GM21825 (cell line): ENCODE results near the gene EMX2.

Experiments
- ATAC-seq: cut with Tn5 transposase; IDR thresholded peaks from one replicate; pipeline ENCODE4 v1.9.1; 2021; ENCODE audit warnings: mild to moderate bottlenecking, moderate library complexity; ENCODE audit not compliant: unreplicated experiment

Gene EMX2

DNA sequence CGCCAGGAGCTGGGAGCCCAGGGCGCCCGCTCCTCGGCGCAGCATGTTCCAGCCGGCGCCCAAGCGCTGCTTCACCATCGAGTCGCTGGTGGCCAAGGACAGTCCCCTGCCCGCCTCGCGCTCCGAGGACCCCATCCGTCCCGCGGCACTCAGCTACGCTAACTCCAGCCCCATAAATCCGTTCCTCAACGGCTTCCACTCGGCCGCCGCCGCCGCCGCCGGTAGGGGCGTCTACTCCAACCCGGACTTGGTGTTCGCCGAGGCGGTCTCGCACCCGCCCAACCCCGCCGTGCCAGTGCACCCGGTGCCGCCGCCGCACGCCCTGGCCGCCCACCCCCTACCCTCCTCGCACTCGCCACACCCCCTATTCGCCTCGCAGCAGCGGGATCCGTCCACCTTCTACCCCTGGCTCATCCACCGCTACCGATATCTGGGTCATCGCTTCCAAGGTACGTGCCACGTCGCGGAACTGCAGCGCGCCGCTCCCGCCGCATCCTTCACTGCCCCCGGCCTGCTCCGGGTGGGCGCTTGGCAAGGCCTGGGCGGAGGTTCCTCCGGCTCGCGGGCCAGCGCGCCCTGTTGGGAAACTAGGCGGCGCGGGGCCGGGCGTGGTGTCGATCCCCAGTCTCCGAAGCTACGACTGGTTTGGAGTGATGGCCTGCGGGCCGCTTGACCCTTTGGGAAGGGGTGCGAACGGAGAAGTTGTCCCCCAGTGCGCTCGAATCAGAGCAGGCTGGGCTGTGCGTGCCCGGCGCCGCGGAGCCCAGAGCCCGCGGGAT lies 868 bp downstream of the EMX2 start:
- no peak for ATAC-seq

DNA sequence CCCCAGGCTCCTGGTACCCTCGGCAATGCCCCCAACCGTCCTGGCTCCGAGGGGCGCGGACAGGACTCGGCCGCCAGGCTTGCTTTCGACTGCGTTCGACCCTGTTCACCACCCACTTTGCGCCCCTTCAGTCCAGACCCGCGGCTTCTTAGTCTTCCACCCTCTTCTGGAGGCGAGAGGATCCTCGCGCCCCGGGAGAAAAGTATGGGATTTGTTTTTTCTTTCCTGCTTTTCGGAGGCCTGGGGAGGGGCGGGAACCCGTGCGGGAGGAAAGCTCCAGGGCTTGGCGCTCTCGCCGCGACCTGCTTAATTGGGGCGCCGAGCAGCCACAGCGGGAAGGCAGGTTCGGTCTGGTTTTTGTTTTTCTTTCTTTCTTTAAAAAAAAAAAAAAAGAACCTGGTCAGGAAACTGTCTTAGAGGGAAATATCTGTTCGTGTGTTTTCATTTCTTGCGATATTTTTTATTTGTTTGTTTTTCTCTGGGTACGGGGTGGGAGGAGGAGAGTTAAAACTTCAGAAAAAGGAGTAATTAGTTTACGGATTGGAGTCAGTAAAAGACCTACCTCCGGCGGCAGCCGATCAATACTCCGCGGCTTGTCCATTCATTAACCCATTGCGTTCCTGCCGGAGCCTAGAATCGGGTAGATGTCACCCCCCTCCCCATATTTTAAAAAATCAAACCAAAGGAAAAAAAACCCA lies 1.6 kb downstream of the EMX2 start:
- no peak for ATAC-seq

DNA sequence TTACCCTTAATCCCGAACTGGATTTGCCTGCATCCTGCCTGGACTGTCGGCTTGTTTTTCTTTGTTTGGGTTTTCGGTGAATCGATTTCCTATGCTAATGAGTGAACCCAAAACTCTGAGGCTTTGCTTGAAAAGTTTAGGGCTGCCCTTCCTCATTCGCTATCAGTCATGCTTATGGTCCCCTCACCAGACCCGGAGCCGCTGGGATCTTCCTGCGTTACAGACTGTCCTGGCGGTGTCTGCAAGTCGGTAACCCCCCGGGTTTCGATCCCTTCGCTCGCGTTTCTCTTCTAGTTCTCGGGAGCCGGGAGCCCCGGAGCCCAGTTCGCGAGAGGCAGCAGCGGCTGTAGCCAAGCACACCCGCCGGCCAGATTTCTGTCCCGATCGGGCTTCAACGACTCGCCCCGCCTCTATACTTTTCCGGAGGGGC lies 2.2 kb downstream of the EMX2 start:
- no peak for ATAC-seq

DNA sequence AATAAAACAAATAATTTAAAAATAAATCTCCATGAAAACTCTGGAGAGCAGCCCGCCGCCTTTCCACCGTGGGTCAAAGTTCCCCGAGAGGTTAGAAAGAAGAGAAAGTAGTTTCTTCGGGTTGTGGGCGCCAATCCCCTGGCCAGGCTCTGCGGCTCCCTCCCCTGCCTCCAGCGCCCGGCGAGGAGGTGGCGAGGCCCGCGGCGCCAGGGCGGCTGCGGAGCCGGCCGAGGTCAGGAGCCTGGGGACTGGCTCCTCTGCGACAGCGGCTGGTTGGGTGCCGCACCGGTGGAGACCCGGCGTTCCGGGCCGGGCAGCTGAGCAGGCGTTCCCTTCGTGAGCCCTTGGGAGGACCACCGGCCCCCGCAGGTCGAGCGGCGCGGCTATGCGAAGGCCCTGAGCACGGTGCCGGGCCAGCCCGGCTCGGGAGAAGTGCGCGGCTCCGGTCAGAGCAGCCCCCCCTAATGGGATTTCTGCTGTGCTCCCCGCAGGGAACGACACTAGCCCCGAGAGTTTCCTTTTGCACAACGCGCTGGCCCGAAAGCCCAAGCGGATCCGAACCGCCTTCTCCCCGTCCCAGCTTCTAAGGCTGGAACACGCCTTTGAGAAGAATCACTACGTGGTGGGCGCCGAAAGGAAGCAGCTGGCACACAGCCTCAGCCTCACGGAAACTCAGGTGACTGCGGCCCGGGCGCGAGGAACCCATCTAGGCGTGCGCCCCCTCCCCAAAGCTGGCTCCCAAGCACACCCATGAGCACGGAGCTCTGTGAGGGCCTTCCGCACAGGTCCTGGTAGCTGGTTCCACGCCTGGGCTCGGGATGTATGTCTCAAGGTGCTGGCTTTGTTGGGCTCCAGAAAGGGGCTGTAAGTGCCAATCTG lies 2.8 kb downstream of the EMX2 start:
- ATAC-seq, result no peak

DNA sequence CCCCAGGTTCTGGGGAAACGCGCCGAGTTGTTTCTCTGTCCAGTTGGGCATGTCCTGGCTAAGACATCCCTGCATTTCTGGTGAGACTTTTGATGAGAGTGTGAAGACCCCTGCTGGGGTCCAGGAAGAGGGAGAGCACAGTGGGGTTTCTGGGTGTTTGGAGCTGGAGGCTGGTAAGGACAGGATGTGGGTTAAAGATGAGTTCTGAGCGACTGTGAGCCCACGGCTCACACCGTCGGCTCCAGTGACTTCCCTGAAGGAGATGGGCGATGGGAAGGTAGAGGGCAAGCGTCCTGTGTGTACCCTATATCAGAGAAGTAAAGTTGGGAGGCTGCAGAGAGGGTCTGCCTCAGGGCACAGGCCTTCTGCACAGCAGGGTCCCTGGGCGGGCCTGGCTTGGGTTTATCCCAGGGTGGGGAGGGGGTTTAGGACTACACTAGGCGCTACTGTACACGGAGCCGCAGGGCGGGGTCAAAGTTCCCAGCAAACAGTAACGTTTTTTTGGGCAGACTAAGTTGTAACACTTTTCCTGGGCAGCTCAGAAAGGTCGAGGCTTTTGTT lies 3.6 kb downstream of the EMX2 start:
- no peak for ATAC-seq

DNA sequence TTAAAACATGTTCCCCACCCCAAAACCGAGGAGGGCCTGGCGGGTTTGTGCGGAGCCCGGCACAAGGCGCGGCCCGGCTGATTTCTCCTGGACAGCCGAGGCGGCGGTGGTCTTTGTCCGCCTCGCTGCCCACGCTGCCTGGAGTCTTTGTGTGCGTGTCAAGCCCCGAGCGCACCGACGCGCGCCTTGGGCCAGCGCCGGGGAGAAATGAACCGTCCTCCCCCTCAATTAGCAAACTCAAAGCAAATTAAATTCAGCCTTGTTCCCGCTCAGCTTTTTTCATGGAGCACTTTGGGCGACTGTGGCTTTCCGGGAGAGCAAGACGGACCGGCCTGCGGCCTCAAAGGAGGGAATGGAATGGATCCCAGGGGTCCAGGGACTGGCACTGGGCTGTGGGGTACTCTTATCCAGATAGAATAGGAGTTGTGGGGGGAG lies 4.1 kb downstream of the EMX2 start:
- no peak for ATAC-seq

DNA sequence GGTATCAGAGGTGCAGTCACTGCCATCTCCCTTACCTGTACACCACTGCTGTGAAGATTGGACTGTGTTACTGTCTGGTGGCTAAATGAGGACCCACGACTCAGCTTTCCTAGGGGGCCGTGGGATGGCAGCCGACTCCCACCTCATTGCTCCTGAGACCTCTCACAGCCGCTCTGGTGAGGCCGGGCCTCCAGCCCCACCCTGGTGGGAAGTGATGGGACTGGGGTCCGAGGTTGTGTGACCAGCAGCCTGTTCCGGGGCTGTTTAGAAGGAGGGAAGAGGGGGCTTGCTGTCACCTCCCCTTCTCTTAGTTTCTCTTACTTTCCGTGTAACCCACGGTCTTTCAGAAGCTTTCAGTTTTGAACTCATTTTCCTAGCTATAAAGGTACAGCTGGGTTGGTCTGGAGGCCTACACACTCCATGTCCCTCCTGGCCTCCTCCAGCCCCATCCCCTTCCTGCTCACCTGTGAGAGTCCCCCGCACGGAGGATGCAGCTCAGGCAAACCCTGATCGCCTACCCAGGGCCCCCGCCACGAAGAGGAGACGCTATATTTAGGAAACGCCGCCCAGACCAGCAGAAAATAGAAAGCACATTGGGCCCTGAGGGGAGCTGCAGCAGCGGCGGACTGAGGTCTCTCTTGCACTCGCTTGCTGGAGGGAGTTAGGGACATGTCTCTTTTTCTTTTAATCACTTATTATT lies 4.6 kb downstream of the EMX2 start:
- ATAC-seq, result no peak

DNA sequence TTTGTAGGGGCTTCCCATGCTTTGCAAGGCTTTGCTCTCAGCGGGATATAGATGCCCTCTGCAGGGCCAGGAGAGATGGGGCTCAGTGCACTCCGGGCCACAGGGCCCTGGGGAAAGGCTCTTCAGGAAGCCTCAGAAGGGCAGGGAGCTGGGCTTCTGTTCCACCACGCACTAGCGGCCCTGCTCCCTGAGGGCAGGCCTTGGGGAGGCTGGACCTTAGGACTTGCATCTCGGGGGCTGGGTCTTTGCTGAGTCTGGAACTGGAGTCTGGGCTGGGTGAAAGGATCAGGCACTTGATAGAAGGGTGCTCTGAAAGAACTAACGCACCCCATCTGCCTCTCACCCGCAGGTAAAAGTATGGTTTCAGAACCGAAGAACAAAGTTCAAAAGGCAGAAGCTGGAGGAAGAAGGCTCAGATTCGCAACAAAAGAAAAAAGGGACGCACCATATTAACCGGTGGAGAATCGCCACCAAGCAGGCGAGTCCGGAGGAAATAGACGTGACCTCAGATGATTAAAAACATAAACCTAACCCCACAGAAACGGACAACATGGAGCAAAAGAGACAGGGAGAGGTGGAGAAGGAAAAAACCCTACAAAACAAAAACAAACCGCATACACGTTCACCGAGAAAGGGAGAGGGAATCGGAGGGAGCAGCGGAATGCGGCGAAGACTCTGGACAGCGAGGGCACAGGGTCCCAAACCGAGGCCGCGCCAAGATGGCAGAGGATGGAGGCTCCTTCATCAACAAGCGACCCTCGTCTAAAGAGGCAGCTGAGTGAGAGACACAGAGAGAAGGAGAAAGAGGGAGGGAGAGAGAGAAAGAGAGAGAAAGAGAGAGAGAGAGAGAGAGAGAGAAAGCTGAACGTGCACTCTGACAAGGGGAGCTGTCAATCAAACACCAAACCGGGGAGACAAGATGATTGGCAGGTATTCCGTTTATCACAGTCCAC lies 5.4 kb downstream of the EMX2 start:
- no peak for ATAC-seq

DNA sequence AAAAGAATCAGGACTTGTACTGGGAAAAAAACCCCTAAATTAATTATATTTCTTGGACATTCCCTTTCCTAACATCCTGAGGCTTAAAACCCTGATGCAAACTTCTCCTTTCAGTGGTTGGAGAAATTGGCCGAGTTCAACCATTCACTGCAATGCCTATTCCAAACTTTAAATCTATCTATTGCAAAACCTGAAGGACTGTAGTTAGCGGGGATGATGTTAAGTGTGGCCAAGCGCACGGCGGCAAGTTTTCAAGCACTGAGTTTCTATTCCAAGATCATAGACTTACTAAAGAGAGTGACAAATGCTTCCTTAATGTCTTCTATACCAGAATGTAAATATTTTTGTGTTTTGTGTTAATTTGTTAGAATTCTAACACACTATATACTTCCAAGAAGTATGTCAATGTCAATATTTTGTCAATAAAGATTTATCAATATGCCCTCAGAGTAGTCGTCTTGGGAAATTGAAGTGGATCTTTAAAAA lies 6.6 kb downstream of the EMX2 start:
- no peak for ATAC-seq

DNA sequence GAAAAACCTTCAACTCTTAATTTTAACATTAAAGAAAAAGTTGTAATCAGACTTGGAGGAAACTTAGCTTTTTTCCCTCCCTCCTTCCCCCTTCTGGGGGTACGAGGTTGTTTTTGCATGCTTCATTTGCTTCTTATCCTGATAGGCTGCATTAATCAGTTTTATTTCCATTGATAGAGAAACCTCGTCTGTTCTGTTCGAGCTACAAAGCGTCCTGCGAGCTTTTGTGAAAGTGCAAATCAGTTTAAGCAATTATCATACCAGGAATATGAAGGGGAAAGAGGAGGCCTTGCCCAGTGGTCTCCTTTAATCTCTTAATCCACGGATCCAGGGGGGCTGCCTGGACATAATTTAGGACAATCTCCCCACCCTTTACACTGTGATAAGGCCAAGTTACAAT lies 7.5 kb downstream of the EMX2 start:
- no peak for ATAC-seq

DNA sequence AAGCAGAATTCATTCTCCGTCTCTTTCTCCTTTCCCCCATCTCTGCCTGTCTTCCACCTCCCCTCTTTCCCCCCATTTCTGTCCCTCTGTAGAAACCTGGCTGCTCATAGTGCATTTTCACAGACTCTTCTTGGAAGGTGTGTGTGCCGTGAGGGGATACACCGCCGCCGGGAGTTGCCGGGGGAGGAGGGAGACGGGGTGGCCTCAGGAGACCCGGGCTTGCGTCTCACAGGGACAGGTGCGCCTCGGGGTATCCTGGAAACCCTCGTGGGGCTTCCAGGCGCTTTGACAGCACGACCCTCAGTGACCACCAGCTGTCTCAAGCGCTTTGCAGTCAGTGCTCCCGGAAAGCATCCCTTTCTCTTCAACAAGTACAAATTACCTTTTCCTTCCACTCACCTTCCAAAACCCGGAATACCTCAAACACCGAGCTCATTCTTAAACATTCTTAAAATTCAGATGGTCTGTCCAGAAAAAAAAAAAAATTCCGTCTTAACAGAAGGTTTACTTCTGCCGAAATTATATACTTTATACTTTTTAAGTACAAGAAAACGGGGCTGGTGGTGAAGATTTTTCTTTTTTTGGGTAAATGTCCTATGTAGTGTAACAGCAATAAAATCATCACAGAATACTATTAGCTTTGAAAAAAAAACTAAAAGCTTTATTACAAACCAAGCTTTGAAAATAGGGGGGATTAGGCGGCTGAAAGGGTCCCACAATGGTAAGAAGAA lies 8.2 kb downstream of the EMX2 start:
- no peak for ATAC-seq

DNA sequence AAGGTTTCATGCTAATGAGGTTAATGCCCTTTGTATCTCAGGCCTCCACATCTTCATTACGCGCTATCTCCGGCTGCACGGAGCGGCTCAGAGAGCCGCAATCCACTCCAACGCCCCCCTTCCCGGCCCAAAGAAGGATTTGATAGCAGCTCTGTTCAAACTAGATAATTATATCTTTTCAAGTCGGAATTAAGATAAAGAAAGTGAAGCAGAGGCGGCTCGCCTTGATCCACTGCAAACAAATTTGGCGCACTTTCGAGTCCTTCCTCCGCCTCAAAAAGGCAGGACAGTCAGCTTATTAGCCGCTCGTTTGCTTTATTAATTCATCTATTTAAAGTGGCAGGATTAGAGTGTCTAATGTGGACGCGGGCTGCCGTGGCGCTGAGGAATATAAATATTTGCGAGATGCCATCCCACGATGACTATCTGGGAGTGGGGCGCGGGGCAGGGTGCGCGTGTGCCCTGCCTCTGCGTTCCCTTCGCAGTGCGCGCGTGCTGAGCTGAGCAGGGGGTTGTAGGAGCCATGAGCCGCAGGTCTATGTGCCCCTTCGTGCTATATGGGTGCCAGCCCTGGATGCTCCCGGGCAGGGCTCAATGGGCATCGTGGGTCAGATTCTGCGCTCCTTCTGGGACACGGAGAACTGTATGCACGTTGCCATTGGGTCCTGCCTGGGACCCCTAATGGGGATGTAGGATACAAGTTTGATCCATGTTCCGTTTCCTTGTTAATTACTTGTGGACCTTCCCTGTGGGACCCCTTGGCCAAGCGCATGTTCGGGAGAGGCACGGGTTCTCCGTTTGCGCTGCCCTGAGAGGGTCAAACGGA lies 9.0 kb downstream of the EMX2 start:
- ATAC-seq, result no peak

DNA sequence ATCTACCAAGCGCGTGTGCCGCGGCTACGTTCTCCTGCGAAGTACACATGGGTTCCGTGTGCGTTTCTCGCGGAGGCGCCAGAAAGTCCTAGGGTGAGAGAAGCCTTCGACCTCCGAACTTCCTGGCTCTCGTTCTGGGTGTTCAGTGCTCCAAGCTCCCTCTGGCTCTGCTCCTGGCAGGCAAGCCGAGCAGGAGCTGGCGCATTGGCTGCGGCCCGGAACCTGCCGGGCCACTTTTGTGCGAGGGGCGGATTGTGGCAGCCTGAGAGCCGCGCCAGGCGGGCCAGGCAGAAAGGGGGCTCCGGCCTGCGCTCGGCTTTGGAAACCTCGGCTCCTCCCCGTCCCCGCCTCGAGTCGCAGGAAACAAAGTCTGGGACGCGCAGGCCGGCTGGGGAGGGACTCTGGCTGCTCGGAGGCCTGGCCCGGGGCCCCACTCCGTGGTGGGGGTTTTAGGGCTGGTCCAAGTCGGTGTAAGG lies 9.6 kb downstream of the EMX2 start:
- no peak for ATAC-seq

DNA sequence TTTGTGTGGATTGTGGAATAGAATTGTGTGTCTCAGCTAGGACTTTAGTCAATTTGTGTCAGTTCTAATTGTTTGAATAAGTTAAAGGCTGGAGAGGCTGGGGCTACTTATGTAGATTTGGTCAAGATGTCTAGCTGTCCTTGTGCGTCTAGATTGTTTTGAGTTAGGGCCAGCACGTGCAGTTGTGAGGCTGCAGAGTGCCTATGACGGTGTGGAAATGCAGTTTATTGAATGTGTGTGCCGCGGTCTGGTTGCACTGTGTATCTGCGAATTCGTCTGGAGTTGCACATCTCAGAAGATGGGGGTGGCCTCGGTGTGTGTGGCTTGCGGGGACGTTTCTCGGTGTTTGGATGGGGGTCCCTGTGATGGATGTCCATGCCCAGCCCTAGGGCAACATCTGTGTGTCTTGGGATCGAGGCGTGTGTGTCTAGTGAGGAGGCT lies 10.2 kb downstream of the EMX2 start:
- ATAC-seq, result no peak

DNA sequence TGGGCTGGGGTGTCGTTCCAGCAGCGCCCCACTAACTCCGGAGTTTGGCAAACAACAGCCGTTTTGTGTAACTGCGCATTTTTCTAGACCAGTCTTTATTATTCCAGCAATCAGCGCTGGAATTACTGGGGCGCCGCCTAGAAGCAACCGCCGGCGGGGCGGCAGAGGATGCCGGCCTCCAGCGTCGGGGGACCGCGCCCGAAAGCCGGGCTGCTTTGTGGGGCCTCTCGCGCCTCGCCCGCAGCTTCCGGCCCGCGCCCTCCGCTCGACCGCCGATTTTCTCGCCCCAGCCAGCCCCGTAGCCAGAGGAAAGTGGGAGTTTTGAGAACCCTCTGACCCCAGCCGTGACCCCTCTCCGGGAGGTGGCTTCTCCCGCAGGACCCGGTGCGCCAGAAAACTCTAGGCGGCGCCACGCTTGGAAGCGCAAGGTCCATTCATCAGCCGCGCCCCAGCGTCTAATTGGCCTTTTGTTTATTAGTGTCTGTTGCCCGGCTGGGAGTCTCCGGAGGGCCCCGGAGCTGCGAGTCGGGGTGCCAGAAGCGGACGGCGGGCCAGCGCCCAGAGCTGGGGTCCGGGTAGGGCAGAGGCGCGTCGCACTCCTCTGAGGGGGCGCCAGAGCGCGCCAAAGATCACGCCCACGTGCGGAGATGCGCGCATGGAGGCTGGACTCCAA lies 10.7 kb downstream of the EMX2 start:
- ATAC-seq, result no peak

DNA sequence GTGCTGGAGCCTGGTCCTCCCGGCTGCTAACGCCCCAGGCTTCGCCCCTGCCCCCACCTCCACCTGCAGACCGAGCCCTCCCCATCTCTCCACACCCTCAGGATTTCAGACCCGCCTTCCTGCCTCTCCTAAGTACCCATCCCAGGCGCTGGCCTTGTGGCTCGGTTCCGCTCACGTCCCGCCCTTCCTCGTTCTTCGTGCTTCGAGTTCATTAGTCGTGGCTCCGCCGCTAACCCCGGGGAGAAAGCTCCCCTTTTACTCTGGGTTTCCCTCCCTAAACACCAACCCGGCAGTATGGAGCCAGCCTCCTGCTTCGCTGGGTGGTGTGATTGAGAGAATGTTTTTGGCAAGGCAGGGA lies 11.2 kb downstream of the EMX2 start:
- no peak for ATAC-seq

DNA sequence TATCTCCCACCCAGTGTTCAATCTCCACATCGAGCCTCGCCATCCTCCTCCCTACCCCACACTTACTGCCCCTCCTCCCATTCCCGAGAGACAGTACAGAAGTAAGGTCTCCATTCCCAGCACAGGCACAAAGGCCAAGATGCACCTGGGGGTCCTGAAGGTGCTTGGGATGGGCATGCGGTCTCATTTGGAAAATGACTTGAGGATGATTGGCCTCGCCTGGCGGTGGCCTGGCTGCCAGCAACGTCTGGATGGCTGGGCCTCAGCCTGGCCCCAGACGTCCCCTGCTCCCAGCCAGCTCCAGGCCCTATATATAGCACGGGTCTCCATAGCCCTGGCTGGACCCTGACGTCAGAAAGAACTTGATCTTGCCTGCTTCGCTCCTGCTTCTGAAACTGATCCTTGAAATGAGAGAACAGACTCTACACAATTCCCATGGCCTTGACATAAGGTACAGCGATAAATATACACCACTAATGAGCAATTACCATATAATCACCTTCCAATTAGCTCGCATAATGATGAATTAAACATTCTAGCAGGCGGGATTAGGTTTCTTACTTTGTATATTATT lies 11.8 kb downstream of the EMX2 start:
- no peak for ATAC-seq
